ENCODE measurements around the gene TAOK2.

TAOK2 gene

GRCh38 chr16:29995324-29995910 lies 21.7 kb downstream of the TAOK2 start, which contains the start of gene HIRIP3 (continued):
- TF ChIP-seq ZNF391 (tag by site-specific recombination; IDR thresholded peaks at IDR 0.05; ENCODE audit: borderline replicate concordance, low read depth): peak; percentile 97
- no peak for TF ChIP-seq HOXA7 (CRISPR knock-in tag; IDR thresholded peaks at IDR 0.05; ENCODE audit: borderline replicate concordance)
- TF ChIP-seq ZSCAN4 (tag by site-specific recombination; IDR thresholded peaks at IDR 0.05): peak; percentile 49; the same call in 1 of the 2 replicates
- TF ChIP-seq ZNF837 (tag by site-specific recombination; IDR thresholded peaks at IDR 0.05): peak; percentile 98
- peak; percentile 100 for TF ChIP-seq ZNF394 (tag by site-specific recombination; IDR thresholded peaks at IDR 0.05; ENCODE audit: borderline replicate concordance)
- peak; percentile 51; the same call in 1 of the 2 replicates for TF ChIP-seq ZSCAN16 (tag by site-specific recombination; IDR thresholded peaks at IDR 0.05)
- TF ChIP-seq ZNF433 (tag by site-specific recombination; IDR thresholded peaks at IDR 0.05; ENCODE audit: low read depth): no peak
- TF ChIP-seq KLF1 (tag by site-specific recombination; IDR thresholded peaks at IDR 0.05): peak; percentile 19; the same call in 1 of the 2 replicates
- TF ChIP-seq INSM2 (tag by site-specific recombination; IDR thresholded peaks at IDR 0.05): peak; percentile 81
- TF ChIP-seq ZSCAN23 (tag by site-specific recombination; IDR thresholded peaks at IDR 0.05): peak; percentile 91; the same call in 1 of the 2 replicates
- peak; percentile 44 for TF ChIP-seq PRDM4 (tag by site-specific recombination; IDR thresholded peaks at IDR 0.05)
- peak; percentile 96 for TF ChIP-seq ZNF2 (tag by site-specific recombination; IDR thresholded peaks at IDR 0.05)
- no peak for TF ChIP-seq ZNF302 (tag by site-specific recombination; IDR thresholded peaks at IDR 0.05; ENCODE audit: low read depth)
- TF ChIP-seq ZNF626 (tag by site-specific recombination; IDR thresholded peaks at IDR 0.05): no peak
- TF ChIP-seq ZNF350 (tag by site-specific recombination; IDR thresholded peaks at IDR 0.05): no peak
- no peak; the same call in 1 of the 2 replicates for TF ChIP-seq SCRT1 (tag by site-specific recombination; IDR thresholded peaks at IDR 0.05; ENCODE audit: borderline replicate concordance)
- peak; percentile 49; the same call in 1 of the 2 replicates for TF ChIP-seq ZNF513 (tag by site-specific recombination; IDR thresholded peaks at IDR 0.05)
- TF ChIP-seq ZNF248 (tag by site-specific recombination; IDR thresholded peaks at IDR 0.05): no peak
- TF ChIP-seq PRDM1 (tag by site-specific recombination; IDR thresholded peaks at IDR 0.05): no peak
- TF ChIP-seq ZNF335 (tag by site-specific recombination; conservative IDR thresholded peaks at IDR 0.05): peak; percentile 14
- no peak for TF ChIP-seq ZNF514 (tag by site-specific recombination; IDR thresholded peaks at IDR 0.05)
- 0 out of 2 replicates have a peak, but pooled peaks have one; percentile 60 for TF ChIP-seq PRDM2 (tag by site-specific recombination; IDR thresholded peaks at IDR 0.05; ENCODE audit: borderline replicate concordance)
- TF ChIP-seq ZNF280C (tag by site-specific recombination; IDR thresholded peaks at IDR 0.05): no peak
- no peak for TF ChIP-seq ZNF785 (tag by site-specific recombination; IDR thresholded peaks at IDR 0.05)
- TF ChIP-seq ZNF791 (tag by site-specific recombination; IDR thresholded peaks at IDR 0.05): no peak

Measured in HEK293 (cell line).